Endothelial cell of umbilical vein (primary cell): Measurements from ENCODE around the gene VAPB. TPM values are rescaled to one million over a fixed set of nuclear protein-coding genes. Genes with fewer than 3 reads are reported as not detected.

ENCODE experiments used
- BruUV-seq: library from RNA; stranded (reverse); fragments of 400-500 nt; replicated peaks from 2 replicates; lab custom pipeline; 2021; lab: Mats Ljungman, UMichigan
- CTCF ChIA-PET: fragments of 300-600, 350-600 bp; sonication (Branson Sonifier 250); formaldehyde crosslinking; loops from one replicate; lab custom pipeline; 2021; ENCODE audit warnings: antibody characterized with exemption, inconsistent platforms; lab: Charles Lee
- POLR2A ChIA-PET: fragments of 300-600, 350-600 bp; sonication (Branson Sonifier 250); formaldehyde crosslinking; loops from one replicate; lab custom pipeline; 2021; ENCODE audit warnings: antibody characterized with exemption, inconsistent platforms; lab: Charles Lee
- DNase-seq: peaks from one replicate; pipeline ENCODE4 v3.0.0-alpha.2; 2011; ENCODE audit warnings: low read depth, low spot score
- FAIRE-seq: peaks from 2 replicates; lab custom pipeline; 2011; peaks lifted over from hg19 to GRCh38; lab: Jason Lieb, UNC
- H2AFZ ChIP-seq: 2 replicates; pipeline ENCODE4 v1.6.0; 2012; ENCODE audit warnings: low read depth, low read length, control low read depth, inconsistent platforms
- H3K27ac ChIP-seq: 2 replicates; pipeline ENCODE4 v1.5.1; 2011; ENCODE audit warnings: low read depth, mild to moderate bottlenecking, control low read depth, low read length, moderate library complexity; ENCODE audit not compliant: insufficient read depth
- H3K27me3 ChIP-seq, 2 experiments: 2 replicates each; pipeline versions ENCODE4 v1.6.0 to v1.6.1; 2011; ENCODE audit warnings: low read length in 2 of 2, mixed read lengths in 1 of 2; ENCODE audit not compliant: control insufficient read depth in 2 of 2, insufficient read depth in 2 of 2
- H3K36me3 ChIP-seq, 2 experiments: 2 replicates in 1 of 2; 3 replicates in 1 of 2; pipeline ENCODE4 v1.5.1; 2011; ENCODE audit warnings: low read length in 2 of 2, mild to moderate bottlenecking in 1 of 2, moderate library complexity in 1 of 2; ENCODE audit not compliant: control insufficient read depth in 2 of 2, insufficient read depth in 2 of 2; ENCODE audit errors: extremely low read depth in 1 of 2
- H3K4me1 ChIP-seq: 3 replicates; pipeline ENCODE4 v1.5.1; 2011; ENCODE audit warnings: mild to moderate bottlenecking, low read length; ENCODE audit not compliant: control insufficient read depth, insufficient read depth; ENCODE audit errors: extremely low read depth
- H3K4me2 ChIP-seq: 2 replicates; pipeline ENCODE4 v1.6.1; 2011; ENCODE audit warnings: low read length, control low read depth, mixed read lengths; ENCODE audit not compliant: insufficient read depth
- H3K4me3 ChIP-seq, 3 experiments: fragments of 200-600 bp in 1 of 3; sonication (generic), shearing (Covaris generic) in 1 of 3; replicated peaks in 1 of 3; 2 replicates each; pipeline ENCODE4 v1.5.1; 2011 to 2016; ENCODE audit warnings: control low read depth in 3 of 3, low read length in 3 of 3, mild to moderate bottlenecking in 2 of 3, inconsistent platforms in 1 of 3, low read depth in 1 of 3, moderate library complexity in 1 of 3; ENCODE audit not compliant: insufficient read depth in 1 of 3
- H3K79me2 ChIP-seq: 2 replicates; pipeline ENCODE4 v1.6.0; 2012; ENCODE audit warnings: low read length, inconsistent platforms; ENCODE audit not compliant: control insufficient read depth, insufficient read depth
- H3K9ac ChIP-seq: replicated peaks from 2 replicates; pipeline ENCODE3; 2011; ENCODE audit warnings: low read length, control low read depth; ENCODE audit not compliant: insufficient read depth; ENCODE audit errors: extremely low read depth
- H3K9me1 ChIP-seq: replicated peaks from 3 replicates; pipeline ENCODE4 v1.6.0; 2011; ENCODE audit warnings: mild to moderate bottlenecking, low read length; ENCODE audit not compliant: control insufficient read depth, insufficient read depth; ENCODE audit errors: extremely low read depth
- H3K9me3 ChIP-seq: replicated peaks from 2 replicates; pipeline ENCODE4 v1.5.1; 2012; ENCODE audit warnings: low read length, inconsistent platforms; ENCODE audit not compliant: control insufficient read depth, insufficient read depth
- H4K20me1 ChIP-seq: replicated peaks from 2 replicates; pipeline ENCODE3; 2011; ENCODE audit warnings: mild to moderate bottlenecking, low read length; ENCODE audit not compliant: control insufficient read depth, insufficient read depth; ENCODE audit errors: extremely low read depth
- EZH2 ChIP-seq: IDR thresholded peaks from 2 replicates; pipeline ENCODE4 v1.6.1; 2012; ENCODE audit warnings: borderline replicate concordance, low read depth, mild to moderate bottlenecking, moderate library complexity, low read length, inconsistent platforms; ENCODE audit not compliant: severe bottlenecking
- FOS ChIP-seq: IDR thresholded peaks from 2 replicates; pipeline ENCODE4 v1.6.1; 2011; ENCODE audit warnings: mild to moderate bottlenecking, low read length, moderate library complexity, borderline replicate concordance; ENCODE audit not compliant: insufficient read depth
- GATA2 ChIP-seq: IDR thresholded peaks from 2 replicates; pipeline ENCODE4 v1.7.0; 2011; ENCODE audit warnings: low read depth, mild to moderate bottlenecking, moderate library complexity, mixed read lengths, low read length; ENCODE audit not compliant: insufficient read length, insufficient read depth
- JUN ChIP-seq: IDR thresholded peaks from 2 replicates; pipeline ENCODE4 v1.6.1; 2011; ENCODE audit warnings: borderline replicate concordance, low read depth; ENCODE audit not compliant: insufficient read length, insufficient read depth
- MAX ChIP-seq: IDR thresholded peaks from 2 replicates; pipeline ENCODE4 v1.6.1; 2011; ENCODE audit not compliant: insufficient read depth, insufficient read length
- MYC ChIP-seq: IDR thresholded peaks from one replicate; pipeline ENCODE4 v1.6.1; 2011; ENCODE audit warnings: mild to moderate bottlenecking, low read depth, low read length
- POLR2A ChIP-seq: IDR thresholded peaks from 2 replicates; pipeline ENCODE4 v1.6.1; 2012; ENCODE audit warnings: low read depth, mild to moderate bottlenecking, control low read depth, low read length
- POLR2AphosphoS5 ChIP-seq: IDR thresholded peaks from 2 replicates; pipeline ENCODE4 v1.6.1; 2012; ENCODE audit warnings: low read depth, mild to moderate bottlenecking, control low read depth, low read length, moderate library complexity; ENCODE audit not compliant: insufficient read depth
- dilution Hi-C: fragments of 300-500 bp; cut with MboI; formaldehyde crosslinking; loops from one replicate; pipeline ENCODE4 v1.15.0; 2019; ENCODE audit warnings: low sequenced_read_pairs; ENCODE audit not compliant: extremely low pct_ligation_motif_present
- intact Hi-C: fragments of 100-400 bp; cut with micrococcal nuclease; formaldehyde crosslinking; loops from one replicate; pipeline ENCODE4 v1.10.0; 2022
- polyA plus RNA-seq, 4 experiments: library from polyadenylated mRNA; depleted of rRNA in 3 of 4; stranded (reverse) in 3 of 4; unstranded in 1 of 4; fragments of >200 nt; gene quantifications; 2 replicates each; pipeline versions ENCODE4 v1.2.1 to v1.2.3, GENCODE V29; 2011 to 2012; ENCODE audit warnings: missing spikeins in 1 of 4
- total RNA-seq: library from RNA; stranded (reverse); gene quantifications from 2 replicates; pipeline ENCODE4 v1.2.3, GENCODE V29; 2021
- TF ChIP-seq, protein P1 (sequence below), 2 donors: IDR thresholded peaks; 1 replicate in 1 of 2; 2 replicates in 1 of 2; pipeline ENCODE4 v1.5.1; 2011; ENCODE audit warnings: low read length in 2 of 2, mild to moderate bottlenecking in 2 of 2, moderate library complexity in 2 of 2, control low read depth in 1 of 2, inconsistent platforms in 1 of 2, low read depth in 1 of 2; ENCODE audit not compliant: insufficient read depth in 1 of 2; ENCODE audit errors: extremely low read depth in 1 of 2

Gene VAPB
- total and polyA plus RNA-seq, 2 donors (not counting 3 experiments of a cell fraction or from before 2014, with no cell fraction given): 17.9 to 48.9 TPM

DNA sequence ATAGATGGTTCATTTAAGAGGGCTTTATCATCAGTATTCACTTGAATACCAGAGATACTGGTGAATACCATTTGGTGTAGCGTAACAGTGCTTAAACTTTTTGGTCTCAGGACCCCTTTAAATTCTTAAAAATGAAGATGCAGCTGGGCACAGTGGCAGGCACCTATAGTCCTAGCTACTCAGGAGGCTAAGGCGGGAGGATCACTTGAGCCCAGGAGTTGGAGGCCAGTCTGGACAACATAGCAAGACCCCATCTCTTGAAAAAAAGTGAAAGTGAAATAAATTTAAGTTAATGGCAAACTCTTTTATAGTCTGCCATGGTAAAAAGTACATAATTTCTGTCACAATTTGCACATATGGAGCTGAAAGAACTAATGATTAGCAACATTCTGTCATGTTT, 39.3 kb downstream of the VAPB start:
- no peak overlapping the region for H2AFZ ChIP-seq
- H3K4me1 ChIP-seq: no peaks in the 10 kb centered on the region
- H3K9ac ChIP-seq: no peak overlapping the region
- H3K9me3 ChIP-seq: no peaks in the 10 kb centered on the region
- no peak overlapping the region for H3K27ac ChIP-seq
- no peaks in the 10 kb centered on the region for H3K9me1 ChIP-seq
- H4K20me1 ChIP-seq: no peaks in the 10 kb centered on the region
- dilution Hi-C loops: no loop called here
- TF ChIP-seq MYC: no peak
- TF ChIP-seq, protein P1, sequence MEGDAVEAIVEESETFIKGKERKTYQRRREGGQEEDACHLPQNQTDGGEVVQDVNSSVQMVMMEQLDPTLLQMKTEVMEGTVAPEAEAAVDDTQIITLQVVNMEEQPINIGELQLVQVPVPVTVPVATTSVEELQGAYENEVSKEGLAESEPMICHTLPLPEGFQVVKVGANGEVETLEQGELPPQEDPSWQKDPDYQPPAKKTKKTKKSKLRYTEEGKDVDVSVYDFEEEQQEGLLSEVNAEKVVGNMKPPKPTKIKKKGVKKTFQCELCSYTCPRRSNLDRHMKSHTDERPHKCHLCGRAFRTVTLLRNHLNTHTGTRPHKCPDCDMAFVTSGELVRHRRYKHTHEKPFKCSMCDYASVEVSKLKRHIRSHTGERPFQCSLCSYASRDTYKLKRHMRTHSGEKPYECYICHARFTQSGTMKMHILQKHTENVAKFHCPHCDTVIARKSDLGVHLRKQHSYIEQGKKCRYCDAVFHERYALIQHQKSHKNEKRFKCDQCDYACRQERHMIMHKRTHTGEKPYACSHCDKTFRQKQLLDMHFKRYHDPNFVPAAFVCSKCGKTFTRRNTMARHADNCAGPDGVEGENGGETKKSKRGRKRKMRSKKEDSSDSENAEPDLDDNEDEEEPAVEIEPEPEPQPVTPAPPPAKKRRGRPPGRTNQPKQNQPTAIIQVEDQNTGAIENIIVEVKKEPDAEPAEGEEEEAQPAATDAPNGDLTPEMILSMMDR (IDR thresholded peaks at IDR 0.05; ENCODE audit: extremely low read depth in 1 of 2, insufficient read depth in 1 of 2, low read depth in 1 of 2, low read length in 2 of 2): no peak
- TF ChIP-seq FOS: no peak
- TF ChIP-seq GATA2: no peak
- no peak for TF ChIP-seq POLR2AphosphoS5
- TF ChIP-seq POLR2A: no peak
- no peak for TF ChIP-seq MAX
- TF ChIP-seq EZH2: no peak
- TF ChIP-seq JUN: no peak
- no peaks in the 10 kb centered on the region for H3K27me3 ChIP-seq
- ChIA-PET POLR2A (no interaction called here), CTCF (interaction anchor here (1.3 kb wide), 1 partner anchor 20 kb away, joined by 3 read pairs; no protein-coding TSS in a partner anchor)
- intact Hi-C loops: no loop called here
- H3K4me2 ChIP-seq: no peak overlapping the region
- no peaks in the 10 kb centered on the region for H3K36me3 ChIP-seq
- peaks cover 83% of the 10 kb centered on the region for H3K79me2 ChIP-seq
- FAIRE-seq: no peak
- DNase-seq: no peak
- H3K4me3 ChIP-seq: no peak overlapping the region
- BruUV-seq: no TSS peak
